ENCODE measurements around the gene PLEKHH3. TPM values are rescaled to one million over a fixed set of nuclear protein-coding genes. Genes with fewer than 3 reads are reported as not detected.

PLEKHH3 gene
- total and polyA plus RNA-seq, 2 of the 4 experiments (the other 2 are of a cell fraction), result 2.9 to 10.5 TPM

GRCh38 chr17:42653179-42654124, 23.3 kb downstream of the PLEKHH3 start:
- dilution Hi-C loops (cut with HindIII; ENCODE audit: low sequenced_read_pairs, unreplicated experiment), result no loop called here
- Histone ChIP-seq H2AFZ (replicated peaks; ENCODE audit: low read length, poor library complexity) (peak overlapping the region; percentile 74), H3K9me1 (ENCODE audit: insufficient read depth, low read length) (no peaks in the 10 kb centered on the region), H4K20me1 (ENCODE audit: insufficient read depth, low read length) (no peaks in the 10 kb centered on the region), H3K23ac (ENCODE audit: low read depth, low read length) (no peak overlapping the region), H3K36me3 (ENCODE audit: control insufficient read depth, insufficient read depth, low read length) (no peaks in the 10 kb centered on the region), H2BK15ac (ENCODE audit: low read depth, low read length) (no peak overlapping the region), H4K5ac (ENCODE audit: low read depth, low read length) (peak overlapping the region; percentile 69; the same call in 1 of the 2 replicates), H2BK5ac (ENCODE audit: low read depth, low read length, poor library complexity, severe bottlenecking) (no peak overlapping the region), H3K56ac (ENCODE audit: extremely low read depth, insufficient read depth, low read length) (no peak overlapping the region), H3K4me1 (ENCODE audit: control insufficient read depth, insufficient read depth, low read length) (peaks cover 3% of the 10 kb centered on the region; the same call in 1 of the 2 replicates), H3K4me2 (ENCODE audit: low read depth, low read length) (peak overlapping the region; percentile 48), H3K9me3 (ENCODE audit: control insufficient read depth, insufficient read depth, low read length) (no peaks in the 10 kb centered on the region), H2BK20ac (ENCODE audit: low read depth, low read length) (no peak overlapping the region), H3K4ac (ENCODE audit: low read depth, low read length) (0 out of 2 replicates have a peak overlapping the region, but pooled peaks have one; percentile 0), H4K8ac (ENCODE audit: low read depth in 2 of 2, low read length in 2 of 2) (peak overlapping the region in 1 of 2 experiments; percentile 76; a peak in 1 of 4 replicates), H4K91ac (ENCODE audit: insufficient read depth, low read depth, low read length) (no peak overlapping the region), H3K27ac (ENCODE audit: insufficient read depth, low read length) (no peak overlapping the region), H2BK120ac (ENCODE audit: low read depth, low read length) (no peak overlapping the region), H2AK5ac (ENCODE audit: low read depth, low read length) (no peak overlapping the region), H3K79me1 (ENCODE audit: low read depth in 1 of 2, low read length in 2 of 2) (no peaks in the 10 kb centered on the region), H3K4me3 (ENCODE audit: insufficient read depth, low read depth, low read length) (no peak overlapping the region), H3K9ac (ENCODE audit: low read depth, low read length) (peak overlapping the region; percentile 25; the same call in 1 of the 2 replicates), H2AK9ac (replicated peaks; ENCODE audit: low read depth, low read length, poor library complexity) (peak overlapping the region; percentile 12), H3K14ac (replicated peaks; ENCODE audit: low read depth, low read length) (no peak overlapping the region), H3K27me3 (ENCODE audit: control insufficient read depth, insufficient read depth, low read length) (peaks cover 16% of the 10 kb centered on the region), H3K18ac (ENCODE audit: low read depth, low read length) (no peak overlapping the region; the same call in 1 of the 2 replicates)
- BruUV-seq (replicated peaks), result no TSS peak
- intact Hi-C loops (cut with micrococcal nuclease), result no loop called here
- WGBS, 2 experiments (ENCODE audit: extremely low coverage in 2 of 2, insufficient read length in 1 of 2), result 5% methylated on average over 9 of the region's 42 CpGs; no CpG with 5 or more reads in 1 of the 2 experiments
- peak; percentile 54 for DNase-seq
- in situ Hi-C loops (cut with MboI; ENCODE audit: low sequenced_read_pairs), result no loop called here
- ATAC-seq (ENCODE audit: low read depth), result peak; percentile 60
- POLR2A ChIA-PET (ENCODE audit: unreplicated experiment), result interaction anchor here (0.6 kb wide), 1 partner anchor 917 kb away, joined by 3 read pairs; no protein-coding TSS in a partner anchor
- CTCF ChIA-PET, result interaction anchor here (0.6 kb wide), 1 partner anchor 139 kb away, joined by 6 read pairs; no protein-coding TSS in a partner anchor
- no peak for TF ChIP-seq BHLHE40 (IDR thresholded peaks at IDR 0.05; ENCODE audit: low read depth, low read length)
- no peak for TF ChIP-seq CHD1 (IDR thresholded peaks at IDR 0.05; ENCODE audit: low read depth, low read length)
- TF ChIP-seq MAZ (IDR thresholded peaks at IDR 0.05; ENCODE audit: borderline replicate concordance, low read depth, low read length), result no peak
- no peak for TF ChIP-seq CEBPB (IDR thresholded peaks at IDR 0.05; ENCODE audit: low read depth, low read length)
- TF ChIP-seq NFE2L2 (IDR thresholded peaks at IDR 0.05; ENCODE audit: low read depth, low read length), result no peak
